ENCODE measurements around the gene ST6GAL1. TPM values are rescaled to one million over a fixed set of nuclear protein-coding genes. Genes with fewer than 3 reads are reported as not detected.

The ST6GAL1 gene
- total RNA-seq, 1 donor from 2014 or later: 156 TPM

- H3K36me3 Mint-ChIP-seq (ENCODE audit: unreplicated experiment): no peaks in the 10 kb centered on the region
- no peak for DNase-seq
- H3K27me3 Mint-ChIP-seq (ENCODE audit: unreplicated experiment): peaks cover 10% of the 10 kb centered on the region
- peak overlapping the region; percentile 88 for H3K27ac Mint-ChIP-seq (ENCODE audit: unreplicated experiment)
- peak overlapping the region; percentile 36 for H3K4me3 Mint-ChIP-seq (ENCODE audit: unreplicated experiment)
- H3K9me3 Mint-ChIP-seq (ENCODE audit: unreplicated experiment): peaks cover 14% of the 10 kb centered on the region
- TF ChIP-seq, protein P1, sequence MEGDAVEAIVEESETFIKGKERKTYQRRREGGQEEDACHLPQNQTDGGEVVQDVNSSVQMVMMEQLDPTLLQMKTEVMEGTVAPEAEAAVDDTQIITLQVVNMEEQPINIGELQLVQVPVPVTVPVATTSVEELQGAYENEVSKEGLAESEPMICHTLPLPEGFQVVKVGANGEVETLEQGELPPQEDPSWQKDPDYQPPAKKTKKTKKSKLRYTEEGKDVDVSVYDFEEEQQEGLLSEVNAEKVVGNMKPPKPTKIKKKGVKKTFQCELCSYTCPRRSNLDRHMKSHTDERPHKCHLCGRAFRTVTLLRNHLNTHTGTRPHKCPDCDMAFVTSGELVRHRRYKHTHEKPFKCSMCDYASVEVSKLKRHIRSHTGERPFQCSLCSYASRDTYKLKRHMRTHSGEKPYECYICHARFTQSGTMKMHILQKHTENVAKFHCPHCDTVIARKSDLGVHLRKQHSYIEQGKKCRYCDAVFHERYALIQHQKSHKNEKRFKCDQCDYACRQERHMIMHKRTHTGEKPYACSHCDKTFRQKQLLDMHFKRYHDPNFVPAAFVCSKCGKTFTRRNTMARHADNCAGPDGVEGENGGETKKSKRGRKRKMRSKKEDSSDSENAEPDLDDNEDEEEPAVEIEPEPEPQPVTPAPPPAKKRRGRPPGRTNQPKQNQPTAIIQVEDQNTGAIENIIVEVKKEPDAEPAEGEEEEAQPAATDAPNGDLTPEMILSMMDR (IDR thresholded peaks at IDR 0.05; ENCODE audit: partially characterized antibody, unreplicated experiment): no peak
- peaks cover 33% of the 10 kb centered on the region for H3K4me1 Mint-ChIP-seq (ENCODE audit: low read depth, unreplicated experiment)
Measured at GRCh38 chr3:186935133-186935532, 4.8 kb downstream of the ST6GAL1 start.

DNA sequence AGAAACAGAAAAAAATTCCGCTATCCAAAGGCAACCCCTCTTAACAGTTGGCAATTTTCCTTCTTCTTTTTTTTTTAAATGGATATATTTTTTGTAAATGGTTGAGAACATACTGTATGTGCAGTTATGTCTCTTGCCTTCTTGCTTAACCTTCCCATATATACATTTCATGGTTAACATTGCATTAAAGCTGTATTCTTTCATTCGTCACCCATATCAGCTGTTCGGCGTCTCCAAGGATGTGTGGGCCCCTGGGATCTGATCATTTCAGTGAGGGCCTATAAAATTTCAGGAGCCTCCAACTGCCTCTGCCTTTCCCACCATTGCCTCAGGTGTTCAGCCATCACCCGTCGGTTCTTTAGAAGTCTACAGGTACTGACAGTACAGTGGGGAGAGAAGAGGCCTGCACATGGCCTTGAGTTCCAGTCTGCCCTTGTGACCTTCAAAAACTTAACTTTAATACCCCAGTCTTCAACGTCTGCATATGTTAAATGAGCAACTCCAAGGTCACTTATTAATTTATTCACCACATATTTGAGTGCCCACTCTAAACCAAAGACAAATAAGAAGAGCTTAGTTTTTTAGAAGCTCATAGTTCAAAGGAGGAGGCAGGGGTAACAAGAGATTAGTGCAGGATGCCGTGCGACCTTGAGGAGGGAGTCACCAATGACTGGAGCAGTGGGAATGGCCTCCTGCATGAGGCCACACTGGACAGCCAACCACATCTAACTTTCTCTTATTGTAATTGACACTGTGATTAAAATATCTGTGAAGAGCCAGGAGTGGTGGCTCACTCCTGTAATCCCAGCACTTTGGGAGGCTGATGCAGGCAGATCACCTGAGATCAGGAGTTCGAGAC, 6.9 kb downstream of the ST6GAL1 start:
- H3K27ac Mint-ChIP-seq (ENCODE audit: unreplicated experiment): peak overlapping the region; percentile 53
- TF ChIP-seq, protein P1 (IDR thresholded peaks at IDR 0.05; ENCODE audit: partially characterized antibody, unreplicated experiment): no peak
- no peak for DNase-seq
- peaks cover 47% of the 10 kb centered on the region for H3K4me1 Mint-ChIP-seq (ENCODE audit: low read depth, unreplicated experiment)
- H3K9me3 Mint-ChIP-seq (ENCODE audit: unreplicated experiment): peaks cover 8% of the 10 kb centered on the region
- no peaks in the 10 kb centered on the region for H3K36me3 Mint-ChIP-seq (ENCODE audit: unreplicated experiment)
- H3K4me3 Mint-ChIP-seq (ENCODE audit: unreplicated experiment): no peak overlapping the region
- peaks cover 3% of the 10 kb centered on the region for H3K27me3 Mint-ChIP-seq (ENCODE audit: unreplicated experiment)

DNA sequence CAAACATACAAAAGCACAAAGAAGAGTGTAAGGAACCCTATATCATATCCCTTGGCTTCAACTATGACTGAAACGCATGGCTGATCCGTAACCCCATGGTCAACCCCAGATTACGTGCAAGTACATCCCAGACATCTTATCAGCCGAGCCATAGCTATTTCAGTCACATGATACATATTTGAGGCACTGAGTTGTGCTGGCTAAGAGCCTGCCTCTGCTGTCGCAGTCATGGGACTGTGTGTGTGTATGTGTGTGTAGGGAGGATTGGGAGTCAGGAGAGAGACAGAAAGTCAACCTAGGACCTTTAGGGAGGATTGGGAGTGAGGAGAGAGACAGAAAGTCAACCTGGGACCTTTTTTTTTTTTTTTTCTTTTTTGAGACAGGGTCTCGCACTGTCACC, 8.4 kb downstream of the ST6GAL1 start:
- H3K27ac Mint-ChIP-seq (ENCODE audit: unreplicated experiment): no peak overlapping the region
- no peak for DNase-seq
- peaks cover 40% of the 10 kb centered on the region for H3K4me1 Mint-ChIP-seq (ENCODE audit: low read depth, unreplicated experiment)
- H3K9me3 Mint-ChIP-seq (ENCODE audit: unreplicated experiment): peaks cover 4% of the 10 kb centered on the region
- no peaks in the 10 kb centered on the region for H3K36me3 Mint-ChIP-seq (ENCODE audit: unreplicated experiment)
- H3K4me3 Mint-ChIP-seq (ENCODE audit: unreplicated experiment): no peak overlapping the region
- TF ChIP-seq, protein P1 (IDR thresholded peaks at IDR 0.05; ENCODE audit: partially characterized antibody, unreplicated experiment): no peak
- peaks cover 3% of the 10 kb centered on the region for H3K27me3 Mint-ChIP-seq (ENCODE audit: unreplicated experiment)

DNA sequence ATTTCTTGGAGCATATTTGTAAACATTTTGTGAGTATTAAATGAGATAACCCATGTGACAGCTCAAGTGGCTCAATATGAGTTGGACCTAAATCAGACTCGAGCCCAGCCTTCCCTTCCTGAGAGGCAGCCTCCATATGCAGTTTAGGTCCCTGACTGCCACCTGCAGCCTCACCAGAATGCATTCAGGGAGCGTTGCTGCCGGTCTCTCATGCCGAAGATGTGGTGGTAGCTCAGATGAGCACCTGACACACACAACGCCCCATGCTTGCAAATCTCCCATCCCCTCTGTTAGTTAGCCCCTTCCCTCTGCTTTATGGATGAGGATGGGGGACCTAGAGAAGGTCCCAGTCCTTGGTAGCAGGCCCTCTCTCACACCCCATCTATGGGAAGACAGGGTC, 9.2 kb downstream of the ST6GAL1 start:
- TF ChIP-seq, protein P1 (IDR thresholded peaks at IDR 0.05; ENCODE audit: partially characterized antibody, unreplicated experiment): no peak
- Mint-ChIP-seq H3K4me1 (ENCODE audit: low read depth, unreplicated experiment) (peaks cover 38% of the 10 kb centered on the region), H3K27me3 (ENCODE audit: unreplicated experiment) (peaks cover 3% of the 10 kb centered on the region), H3K36me3 (ENCODE audit: unreplicated experiment) (no peaks in the 10 kb centered on the region), H3K9me3 (ENCODE audit: unreplicated experiment) (peaks cover 4% of the 10 kb centered on the region), H3K27ac (ENCODE audit: unreplicated experiment) (no peak overlapping the region), H3K4me3 (ENCODE audit: unreplicated experiment) (peak overlapping the region; percentile 54)
- DNase-seq: no peak

GRCh38 chr3:186940967-186941366, 10.6 kb downstream of the ST6GAL1 start:
- DNase-seq: no peak
- H3K27me3 Mint-ChIP-seq (ENCODE audit: unreplicated experiment): peaks cover 3% of the 10 kb centered on the region
- no peaks in the 10 kb centered on the region for H3K36me3 Mint-ChIP-seq (ENCODE audit: unreplicated experiment)
- peak overlapping the region; percentile 36 for H3K4me3 Mint-ChIP-seq (ENCODE audit: unreplicated experiment)
- H3K4me1 Mint-ChIP-seq (ENCODE audit: low read depth, unreplicated experiment): peaks cover 34% of the 10 kb centered on the region
- TF ChIP-seq, protein P1 (IDR thresholded peaks at IDR 0.05; ENCODE audit: partially characterized antibody, unreplicated experiment): no peak
- H3K27ac Mint-ChIP-seq (ENCODE audit: unreplicated experiment): no peak overlapping the region
- H3K9me3 Mint-ChIP-seq (ENCODE audit: unreplicated experiment): peaks cover 4% of the 10 kb centered on the region
